Esophagus (tissue), 2 donors: ENCODE measurements around the gene ZC3H11A. TPM values are rescaled to one million over a fixed set of nuclear protein-coding genes. Genes with fewer than 3 reads are reported as not detected.
"Not testable (repeated sequence)": the region's sequence is repeated elsewhere in the genome, so short reads cannot be mapped to it uniquely, and the experiment has no call there.

Experiments used
- H3K27ac ChIP-seq, 2 donors: one replicate each; pipeline ENCODE4 v1.5.1; 2013; ENCODE audit warnings: low read depth in 2 of 2, mild to moderate bottlenecking in 2 of 2, inconsistent platforms in 1 of 2, low read length in 1 of 2, moderate library complexity in 1 of 2
- H3K27me3 ChIP-seq, 2 donors: one replicate each; pipeline ENCODE4 v1.6.1; 2013; ENCODE audit warnings: low read length in 2 of 2, control low read depth in 1 of 2, mild to moderate bottlenecking in 1 of 2; ENCODE audit not compliant: insufficient read depth in 2 of 2, control insufficient read depth in 1 of 2
- H3K36me3 ChIP-seq, 2 donors: one replicate each; pipeline ENCODE4 v1.6.1; 2013; ENCODE audit warnings: low read length in 1 of 2; ENCODE audit not compliant: control insufficient read depth in 2 of 2, insufficient read depth in 2 of 2
- H3K4me1 ChIP-seq, 2 donors: one replicate each; pipeline ENCODE4 v1.6.1; 2013; ENCODE audit warnings: low read length in 1 of 2; ENCODE audit not compliant: control insufficient read depth in 2 of 2, insufficient read depth in 2 of 2
- H3K4me3 ChIP-seq, 2 donors: one replicate each; pipeline ENCODE4 v1.5.1; 2013; ENCODE audit warnings: low read length in 2 of 2, mild to moderate bottlenecking in 2 of 2, low read depth in 1 of 2, moderate library complexity in 1 of 2
- H3K9me3 ChIP-seq, 2 donors: one replicate each; pipeline ENCODE4 v1.6.1; 2013; ENCODE audit warnings: mild to moderate bottlenecking in 2 of 2, low read depth in 1 of 2, low read length in 1 of 2, moderate library complexity in 1 of 2; ENCODE audit not compliant: control insufficient read depth in 2 of 2, insufficient read depth in 1 of 2
- whole genome bisulfite sequencing, 2 donors: extraction: QIAGEN DNeasy Blood & Tissue Kit; methylation state at CpG; one replicate each; pipeline ENCODE4 v1.1.7; 2013; 5-methylcytosine and 5-hydroxymethylcytosine counted together
- polyA plus RNA-seq, 2 donors: library from polyadenylated mRNA; stranded (reverse); fragments of 200-250 nt; gene quantifications; one replicate each; pipeline ENCODE4 v1.2.3, GENCODE V29; 2013
- donor health status: healthy with polysubstance abuse.
- donor health status: Bipolar disorder and iron deficiency.

The ZC3H11A gene
- polyA plus RNA-seq, 2 donors = 35.8 to 38.3 TPM

GRCh38 chr1:203828002-203828401 is 32.6 kb downstream of the ZC3H11A start:
- no peak overlapping the region for H3K27ac ChIP-seq
- H3K9me3 ChIP-seq = no peaks in the 10 kb centered on the region
- peaks cover 0 to 10% of the 10 kb centered on the region in 2 donors for H3K36me3 ChIP-seq
- H3K27me3 ChIP-seq = no peaks in the 10 kb centered on the region
- no peak overlapping the region for H3K4me3 ChIP-seq
- no peaks in the 10 kb centered on the region for H3K4me1 ChIP-seq
- 88 to 90% methylated on average over 5 of the region's 5 CpGs for WGBS, 2 donors

- H3K9me3 ChIP-seq = no peaks in the 10 kb centered on the region
- H3K4me3 ChIP-seq = no peak overlapping the region
- 38 to 50% methylated on average over 1 of the region's 1 CpG for WGBS, 2 donors
- no peak overlapping the region for H3K27ac ChIP-seq
- no peaks in the 10 kb centered on the region for H3K27me3 ChIP-seq
- H3K36me3 ChIP-seq = peaks cover 0 to 10% of the 10 kb centered on the region in 2 donors
- no peaks in the 10 kb centered on the region for H3K4me1 ChIP-seq
Measured at GRCh38 chr1:203828503-203828902, 33.1 kb downstream of the ZC3H11A start.

GRCh38 chr1:203829247-203829646 is 33.8 kb downstream of the ZC3H11A start:
- 72 to 85% methylated on average over 5 of the region's 5 CpGs for WGBS, 2 donors
- H3K36me3 ChIP-seq, H3K4me1 ChIP-seq, H3K9me3 ChIP-seq, H3K4me3 ChIP-seq, H3K27me3 ChIP-seq, H3K27ac ChIP-seq: not testable (repeated sequence)

- 94 to 99% methylated on average over 3 of the region's 3 CpGs for WGBS, 2 donors
- Histone ChIP-seq H3K27ac (no peak overlapping the region), H3K4me3 (no peak overlapping the region), H3K27me3 (no peaks in the 10 kb centered on the region), H3K4me1 (no peaks in the 10 kb centered on the region), H3K36me3 (peaks cover 3 to 8% of the 10 kb centered on the region in 2 donors), H3K9me3 (no peaks in the 10 kb centered on the region)
Measured at GRCh38 chr1:203835476-203835875, 40.1 kb downstream of the ZC3H11A start.

GRCh38 chr1:203839081-203839480 is 43.7 kb downstream of the ZC3H11A start:
- no peaks in the 10 kb centered on the region for H3K9me3 ChIP-seq
- peaks cover 3% of the 10 kb centered on the region in 2 donors for H3K36me3 ChIP-seq
- H3K27ac ChIP-seq = no peak overlapping the region
- 41 to 60% methylated on average over 5 of the region's 5 CpGs for WGBS, 2 donors
- no peaks in the 10 kb centered on the region for H3K4me1 ChIP-seq
- H3K4me3 ChIP-seq = no peak overlapping the region
- no peaks in the 10 kb centered on the region for H3K27me3 ChIP-seq

- Histone ChIP-seq H3K9me3 (no peaks in the 10 kb centered on the region), H3K36me3 (peaks cover 0 to 3% of the 10 kb centered on the region in 2 donors), H3K4me3 (no peak overlapping the region), H3K4me1 (no peaks in the 10 kb centered on the region), H3K27me3 (no peaks in the 10 kb centered on the region), H3K27ac (no peak overlapping the region)
- WGBS, 2 donors = 95 to 97% methylated on average over 4 of the region's 4 CpGs
Measured at GRCh38 chr1:203840208-203840808, 44.9 kb downstream of the ZC3H11A start.

GRCh38 chr1:203842559-203842876 is 47.1 kb downstream of the ZC3H11A start:
- Histone ChIP-seq H3K27ac (no peak overlapping the region), H3K4me3 (no peak overlapping the region), H3K36me3 (peaks cover 2 to 9% of the 10 kb centered on the region in 2 donors), H3K9me3 (no peaks in the 10 kb centered on the region), H3K27me3 (no peaks in the 10 kb centered on the region), H3K4me1 (no peaks in the 10 kb centered on the region)
- 92 to 99% methylated on average over 2 of the region's 2 CpGs for WGBS, 2 donors

- H3K9me3 ChIP-seq = no peaks in the 10 kb centered on the region
- 88 to 91% methylated on average over 1 of the region's 1 CpG for WGBS, 2 donors
- H3K4me1 ChIP-seq = no peaks in the 10 kb centered on the region
- no peak overlapping the region for H3K4me3 ChIP-seq
- no peak overlapping the region for H3K27ac ChIP-seq
- peaks cover 5 to 12% of the 10 kb centered on the region in 2 donors for H3K36me3 ChIP-seq
- no peaks in the 10 kb centered on the region for H3K27me3 ChIP-seq
Measured at GRCh38 chr1:203843435-203843834, 48.0 kb downstream of the ZC3H11A start.

Other genes starting within 250 kb of the ZC3H11A start
- 10 to 100 TPM; 17.7 to 19.3 TPM for gene ATP2B4, start 168.8 kb upstream of the ZC3H11A start, polyA plus RNA-seq
- under 1 TPM; 0.14 to 0.16 TPM for gene LAX1, start 30.4 kb upstream of the ZC3H11A start, polyA plus RNA-seq
- 1 to 10 TPM in 1 of 2 donors, under 1 TPM in 1; 0.86 to 1.8 TPM for gene ZBED6, start within 50 bp of the ZC3H11A start, polyA plus RNA-seq
- 10 to 100 TPM; 47.8 to 95.1 TPM for gene SNRPE, start 66.0 kb downstream of the ZC3H11A start, polyA plus RNA-seq